ENCODE data around the gene SAMD14. TPM values are rescaled to one million over a fixed set of nuclear protein-coding genes. Genes with fewer than 3 reads are reported as not detected.

The SAMD14 gene
- total and polyA plus RNA-seq, 2 of the 4 experiments (the other 2 are of a cell fraction): 1.4 to 6.2 TPM

- peaks cover 0 to 5% of the 10 kb centered on the region in 2 experiments; a peak in 1 of 4 replicates for H3K79me1 ChIP-seq (ENCODE audit: low read depth in 1 of 2, low read length in 2 of 2)
- H3K9me3 ChIP-seq (ENCODE audit: control insufficient read depth, insufficient read depth, low read length): no peaks in the 10 kb centered on the region
- no peak overlapping the region for H2AK9ac ChIP-seq (replicated peaks; ENCODE audit: low read depth, low read length, poor library complexity)
- peaks cover 18% of the 10 kb centered on the region for H3K4me1 ChIP-seq (ENCODE audit: control insufficient read depth, insufficient read depth, low read length)
- no peak overlapping the region for H2BK5ac ChIP-seq (ENCODE audit: low read depth, low read length, poor library complexity, severe bottlenecking)
- no peak overlapping the region for H3K18ac ChIP-seq (ENCODE audit: low read depth, low read length)
- no peak overlapping the region for H3K27ac ChIP-seq (ENCODE audit: insufficient read depth, low read length)
- H2BK120ac ChIP-seq (ENCODE audit: low read depth, low read length): no peak overlapping the region
- ChIA-PET POLR2A (ENCODE audit: unreplicated experiment) (interaction anchor here (0.5 kb wide), 1 partner anchor 260 kb away, joined by 4 read pairs; no protein-coding TSS in a partner anchor), CTCF (no interaction called here)
- no peak overlapping the region for H2AFZ ChIP-seq (replicated peaks; ENCODE audit: low read length, poor library complexity)
- intact Hi-C loops (cut with micrococcal nuclease): no loop called here
- in situ Hi-C loops (cut with MboI; ENCODE audit: low sequenced_read_pairs): no loop called here
- H2BK15ac ChIP-seq (ENCODE audit: low read depth, low read length): no peak overlapping the region
- H3K27me3 ChIP-seq (ENCODE audit: control insufficient read depth, insufficient read depth, low read length): no peaks in the 10 kb centered on the region
- H4K8ac ChIP-seq (ENCODE audit: low read depth in 2 of 2, low read length in 2 of 2): no peak overlapping the region
- ATAC-seq (ENCODE audit: low read depth): no peak
- H3K9me1 ChIP-seq (ENCODE audit: insufficient read depth, low read length): peaks cover 12% of the 10 kb centered on the region
- peaks cover 7% of the 10 kb centered on the region for H4K20me1 ChIP-seq (ENCODE audit: insufficient read depth, low read length)
- no peak for DNase-seq
- no peak overlapping the region for H2BK20ac ChIP-seq (ENCODE audit: low read depth, low read length)
- H3K4ac ChIP-seq (ENCODE audit: low read depth, low read length): no peak overlapping the region
- H3K56ac ChIP-seq (ENCODE audit: extremely low read depth, insufficient read depth, low read length): no peak overlapping the region
- dilution Hi-C loops (cut with HindIII; ENCODE audit: low sequenced_read_pairs, unreplicated experiment): no loop called here
- H4K91ac ChIP-seq (ENCODE audit: insufficient read depth, low read depth, low read length): no peak overlapping the region
- no peak overlapping the region for H3K14ac ChIP-seq (replicated peaks; ENCODE audit: low read depth, low read length)
- BruUV-seq (replicated peaks): no TSS peak
- H3K9ac ChIP-seq (ENCODE audit: low read depth, low read length): no peak overlapping the region
- H3K23ac ChIP-seq (ENCODE audit: low read depth, low read length): no peak overlapping the region
- H3K4me3 ChIP-seq (ENCODE audit: insufficient read depth, low read depth, low read length): no peak overlapping the region
- no peak for TF ChIP-seq RAD21 (IDR thresholded peaks at IDR 0.05; ENCODE audit: low read length)
- no peak for TF ChIP-seq CHD1 (IDR thresholded peaks at IDR 0.05; ENCODE audit: low read depth, low read length)
- no peak for TF ChIP-seq NFE2L2 (IDR thresholded peaks at IDR 0.05; ENCODE audit: low read depth, low read length)
- no peak for TF ChIP-seq CEBPB (IDR thresholded peaks at IDR 0.05; ENCODE audit: low read depth, low read length)
- TF ChIP-seq RCOR1 (IDR thresholded peaks at IDR 0.05; ENCODE audit: insufficient replicate concordance, low read length): no peak
- no peak for TF ChIP-seq POLR2A (IDR thresholded peaks at IDR 0.05; ENCODE audit: low read depth, low read length)
- no peak for TF ChIP-seq RFX5 (IDR thresholded peaks at IDR 0.05; ENCODE audit: low read depth, low read length)
- TF ChIP-seq FOS (IDR thresholded peaks at IDR 0.05; ENCODE audit: low read depth, low read length): no peak
- no peak for TF ChIP-seq MAFK (IDR thresholded peaks at IDR 0.05; ENCODE audit: low read depth, low read length)
- H4K5ac ChIP-seq (ENCODE audit: low read depth, low read length): no peak overlapping the region
- no peak overlapping the region for H3K4me2 ChIP-seq (ENCODE audit: low read depth, low read length)
- peaks cover 20% of the 10 kb centered on the region for H3K36me3 ChIP-seq (ENCODE audit: control insufficient read depth, insufficient read depth, low read length)
- H2AK5ac ChIP-seq (ENCODE audit: low read depth, low read length): no peak overlapping the region
- WGBS, 2 experiments (ENCODE audit: extremely low coverage in 2 of 2, insufficient read length in 1 of 2): 100% methylated on average over 1 of the region's 2 CpGs; no CpG with 5 or more reads in 1 of the 2 experiments
These were observed 26.7 kb downstream of the SAMD14 start for GRCh38 chr17:50103252-50103651.
